GM12878 (cell line): ENCODE results near the gene HSP90AB1. TPM values are rescaled to one million over a fixed set of nuclear protein-coding genes. Genes with fewer than 3 reads are reported as not detected.

Experiments used
- ATAC-seq: fragments of 200-7000 bp; cut with Tn5 transposase; 3 replicates; pipeline ENCODE4 v1.9.1; 2020; ENCODE audit warnings: mild to moderate bottlenecking, moderate library complexity
- BruUV-seq: library from RNA; stranded (reverse); fragments of 400-500 nt; replicated peaks from 2 replicates; lab custom pipeline; 2021; lab: Mats Ljungman, UMichigan
- CTCF ChIA-PET: fragments of 300-600 bp; sonication (Branson Sonifier 250); formaldehyde crosslinking; extraction: SDS; loops from one replicate; lab custom pipeline; 2021; ENCODE audit warnings: inconsistent platforms; lab: Yijun Ruan, JAX
- POLR2A ChIA-PET: fragments of 350-600 bp; formaldehyde crosslinking; extraction: SDS; loops from one replicate; lab custom pipeline; 2021; ENCODE audit warnings: inconsistent platforms; lab: Charles Lee
- RAD21 ChIA-PET: fragments of 300-600 bp; sonication (Branson Sonifier 250); formaldehyde crosslinking; loops from one replicate; lab custom pipeline; 2023; ENCODE audit warnings: antibody characterized with exemption; ENCODE audit not compliant: unreplicated experiment; lab: Charles Lee
- SMC1A ChIA-PET: fragments of 300-600 bp; sonication (Branson Sonifier 250); formaldehyde crosslinking; loops from one replicate; lab custom pipeline; 2023; ENCODE audit not compliant: unreplicated experiment, uncharacterized antibody; lab: Charles Lee
- DNase-seq: peaks from one replicate; pipeline ENCODE4 v3.0.0-alpha.2; 2011; ENCODE audit warnings: low read depth, low spot score
- FAIRE-seq: peaks from 3 replicates; lab custom pipeline; 2011; peaks lifted over from hg19 to GRCh38; lab: Jason Lieb, UNC
- H2AFZ ChIP-seq: 2 replicates; pipeline ENCODE4 v1.6.0; 2011; ENCODE audit warnings: low read depth, low read length, control low read depth; ENCODE audit not compliant: control insufficient read depth
- H3K27ac ChIP-seq: 2 replicates; pipeline ENCODE4 v1.5.1; 2011; ENCODE audit warnings: control low read depth; ENCODE audit not compliant: control insufficient read depth, insufficient read depth
- H3K27me3 ChIP-seq, 2 experiments: replicated peaks in 1 of 2; 2 replicates each; pipeline versions ENCODE4 v1.6.0 to v1.6.1; 2011; ENCODE audit warnings: low read length in 1 of 2; ENCODE audit not compliant: control insufficient read depth in 2 of 2, insufficient read depth in 2 of 2
- H3K36me3 ChIP-seq, 2 experiments: 2 replicates each; pipeline ENCODE4 v1.5.1; 2011; ENCODE audit warnings: low read length in 1 of 2; ENCODE audit not compliant: control insufficient read depth in 2 of 2, insufficient read depth in 2 of 2
- H3K4me1 ChIP-seq: 2 replicates; pipeline ENCODE4 v1.6.1; 2011; ENCODE audit warnings: mild to moderate bottlenecking, low read length, moderate library complexity, mixed read lengths; ENCODE audit not compliant: control insufficient read depth, insufficient read depth
- H3K4me2 ChIP-seq: 2 replicates; pipeline ENCODE4 v1.6.0; 2011; ENCODE audit warnings: control low read depth; ENCODE audit not compliant: control insufficient read depth, insufficient read depth
- H3K4me3 ChIP-seq: fragments of 200-600 bp; sonication (generic); 2 replicates; pipeline ENCODE4 v1.5.1; 2016
- H3K79me2 ChIP-seq: 2 replicates; pipeline ENCODE4 v1.6.0; 2011; ENCODE audit warnings: low read length; ENCODE audit not compliant: control insufficient read depth, insufficient read depth
- H3K9ac ChIP-seq: 2 replicates; pipeline ENCODE4 v1.8.0; 2011; ENCODE audit warnings: low read length, control low read depth, mixed read lengths; ENCODE audit not compliant: control insufficient read depth, insufficient read depth
- H3K9me3 ChIP-seq: replicated peaks from 3 replicates; pipeline ENCODE4 v1.5.1; 2011; ENCODE audit warnings: mild to moderate bottlenecking, low read length; ENCODE audit not compliant: control insufficient read depth, insufficient read depth
- H4K20me1 ChIP-seq: 2 replicates; pipeline ENCODE4 v1.6.0; 2011; ENCODE audit not compliant: control insufficient read depth, insufficient read depth
- CHD1 ChIP-seq: IDR thresholded peaks from 2 replicates; pipeline ENCODE4 v1.6.1; 2012; ENCODE audit warnings: low read depth, low read length, improper control_type of control experiment
- ETV6 ChIP-seq, 2 experiments: fragments of 450-650 bp in 1 of 2; IDR thresholded peaks in 1 of 2; conservative IDR thresholded peaks in 1 of 2; 2 replicates each; pipeline ENCODE4 v1.6.1; 2014; ENCODE audit warnings: antibody characterized with exemption in 1 of 2, borderline replicate concordance in 1 of 2, low read depth in 1 of 2, mild to moderate bottlenecking in 1 of 2, moderate library complexity in 1 of 2
- KLF5 ChIP-seq: fragments of 450-650 bp; IDR thresholded peaks from 2 replicates; pipeline ENCODE4 v1.6.1; 2014; ENCODE audit warnings: mild to moderate bottlenecking; ENCODE audit not compliant: partially characterized antibody
- LARP7 ChIP-seq: fragments of 450-650 bp; IDR thresholded peaks from 2 replicates; pipeline ENCODE4 v1.6.1; 2017; ENCODE audit warnings: mild to moderate bottlenecking
- PBX3 ChIP-seq: IDR thresholded peaks from 2 replicates; pipeline ENCODE4 v1.6.1; 2011; ENCODE audit warnings: mild to moderate bottlenecking, low read depth, low read length, moderate library complexity; ENCODE audit not compliant: insufficient replicate concordance
- POLR2A ChIP-seq: IDR thresholded peaks from 2 replicates; pipeline ENCODE4 v1.6.1; 2011; ENCODE audit warnings: low read depth, mild to moderate bottlenecking, low read length
- RAD21 ChIP-seq: IDR thresholded peaks from 2 replicates; pipeline ENCODE4 v1.6.1; 2011; ENCODE audit warnings: mild to moderate bottlenecking, low read depth, low read length, moderate library complexity; ENCODE audit not compliant: insufficient read depth
- RCOR1 ChIP-seq: conservative IDR thresholded peaks from 2 replicates; pipeline ENCODE4 v1.6.1; 2012; ENCODE audit warnings: low read depth, low read length, improper control_type of control experiment
- WGBS: methylation state at CpG from one replicate; pipeline ENCODE4 v1.1.6; 2016; ENCODE audit warnings: low lambda C conversion rate; ENCODE audit not compliant: insufficient replicate concordance, insufficient coverage; ENCODE audit errors: missing lambda C conversion rate; 5-methylcytosine and 5-hydroxymethylcytosine counted together
- in situ Hi-C: fragments of 300-500 bp; cut with MboI; formaldehyde crosslinking; loops from 9 replicates; pipeline ENCODE4 v1.14.3; 2018; ENCODE audit warnings: mixed read lengths
- intact Hi-C: fragments of 100-400 bp; cut with micrococcal nuclease; formaldehyde crosslinking; loops from one replicate; pipeline ENCODE4 v1.14.2; 2022; ENCODE audit not compliant: unreplicated experiment
- polyA plus RNA-seq, 11 experiments: library from polyadenylated mRNA; depleted of rRNA in 4 of 11; unstranded in 6 of 11; stranded (reverse) in 5 of 11; fragments of >200 nt; fragmentation: Nextera tagmentation in 4 of 11; fragmentation: Illumina TruSeq in 1 of 11; extraction: Ambion mirVana in 4 of 11; extraction: Trizol in 1 of 11; gene quantifications; 1 replicate in 1 of 11; 2 replicates in 10 of 11; pipeline versions ENCODE4 v1.2.1 to v1.2.3, GENCODE V29; 2011 to 2016; ENCODE audit warnings: inconsistent platforms in 2 of 11, missing spikeins in 2 of 11, low read depth in 1 of 11
- total RNA-seq, 4 experiments: library from RNA; depleted of rRNA in 3 of 4; stranded (reverse); fragments of >200 nt in 3 of 4; fragmentation: Illumina TruSeq in 1 of 4; extraction: Trizol in 1 of 4; gene quantifications; 2 replicates each; pipeline versions ENCODE4 v1.2.1 to v1.2.3, GENCODE V29; 2013 to 2021

Gene HSP90AB1
- total and polyA plus RNA-seq, 10 of the 15 experiments (the other 5 are each of a cell fraction or from before 2014, with no cell fraction given): 988 to 1,682 (median 1,146) TPM

GRCh38 chr6:44203955-44204354, 42.9 kb upstream of the HSP90AB1 start:
- TF ChIP-seq ETV6 (conservative IDR thresholded peaks at IDR 0.05 in 1 of 2, IDR thresholded peaks at IDR 0.05 in 1 of 2; ENCODE audit: borderline replicate concordance in 1 of 2, low read depth in 1 of 2) (no peak), PBX3 (no peak), KLF5 (no peak), RCOR1 (no peak), POLR2A (no peak), CHD1 (no peak), RAD21 (no peak), LARP7 (no peak)
- TF ChIP-seq, all 136 proteins: peak for 0
- CTCF ChIA-PET: interaction anchor here (1.0 kb wide), 1 partner anchor 31 kb away, joined by 3 read pairs; no protein-coding TSS in a partner anchor
- Histone ChIP-seq H2AFZ (no peak overlapping the region), H3K4me1 (no peaks in the 10 kb centered on the region), H3K36me3 (no peaks in the 10 kb centered on the region), H3K27ac (no peak overlapping the region), H3K79me2 (no peaks in the 10 kb centered on the region), H3K9ac (no peak overlapping the region), H4K20me1 (no peaks in the 10 kb centered on the region), H3K9me3 (no peaks in the 10 kb centered on the region), H3K4me2 (no peak overlapping the region), H3K27me3 (no peaks in the 10 kb centered on the region), H3K4me3 (no peak overlapping the region)
- POLR2A ChIA-PET: no interaction called here
- intact Hi-C loops: no loop called here
- RAD21 ChIA-PET: no interaction called here
- DNase-seq: no peak
- 82% methylated on average over 6 of the region's 6 CpGs for WGBS
- SMC1A ChIA-PET: no interaction called here
- no peak for FAIRE-seq
- in situ Hi-C loops: no loop called here
- no TSS peak for BruUV-seq
- ATAC-seq: no peak
